H1 (cell line): ENCODE measurements around the gene FAM53B. TPM values are rescaled to one million over a fixed set of nuclear protein-coding genes. Genes with fewer than 3 reads are reported as not detected.
A peak's percentile ranks its signal among the peaks of the same experiment; 100 is the strongest.

Experiments
- CTCF ChIA-PET: fragments of 300-600 bp; sonication (Branson Sonifier 250); formaldehyde crosslinking; loops from one replicate; lab custom pipeline; 2021; ENCODE audit not compliant: partially characterized antibody; lab: Charles Lee
- POLR2A ChIA-PET: fragments of 300-600 bp; sonication (Branson Sonifier 250); formaldehyde crosslinking; loops from one replicate; lab custom pipeline; 2021; ENCODE audit warnings: inconsistent platforms; ENCODE audit not compliant: partially characterized antibody; lab: Charles Lee
- DNase-seq, 2 experiments: peaks; one replicate each; pipeline versions ENCODE4 v3.0.0 to v3.0.0-alpha.2; 2010 to 2022; ENCODE audit warnings: low spot score in 2 of 2, low read depth in 1 of 2, mixed read lengths in 1 of 2
- FAIRE-seq: peaks from 2 replicates; lab custom pipeline; 2011; peaks lifted over from hg19 to GRCh38; lab: Jason Lieb, UNC
- H2AFZ ChIP-seq: 2 replicates; pipeline ENCODE4 v1.8.1; 2012; ENCODE audit warnings: low read length, inconsistent platforms
- H2AK5ac ChIP-seq: 2 replicates; pipeline ENCODE4 v1.6.1; 2013; ENCODE audit warnings: low read depth, low read length
- H2BK120ac ChIP-seq: replicated peaks from 2 replicates; pipeline ENCODE3; 2013; ENCODE audit warnings: low read depth, low read length, inconsistent platforms
- H2BK12ac ChIP-seq: 2 replicates; pipeline ENCODE4 v1.6.1; 2013; ENCODE audit warnings: low read depth, low read length
- H2BK15ac ChIP-seq: 2 replicates; pipeline ENCODE4 v1.6.1; 2013; ENCODE audit warnings: low read length
- H2BK20ac ChIP-seq: 2 replicates; pipeline ENCODE4 v1.6.1; 2013; ENCODE audit warnings: low read length
- H2BK5ac ChIP-seq: 2 replicates; pipeline ENCODE4 v1.6.1; 2013; ENCODE audit warnings: low read depth, low read length
- H3K14ac ChIP-seq: 2 replicates; pipeline ENCODE4 v1.6.1; 2013; ENCODE audit warnings: inconsistent platforms; ENCODE audit not compliant: insufficient read length
- H3K18ac ChIP-seq: 2 replicates; pipeline ENCODE4 v1.6.1; 2013; ENCODE audit warnings: low read length; ENCODE audit errors: extremely low read depth
- H3K23ac ChIP-seq: 2 replicates; pipeline ENCODE4 v1.6.1; 2013; ENCODE audit warnings: inconsistent platforms; ENCODE audit not compliant: insufficient read length
- H3K23me2 ChIP-seq: 2 replicates; pipeline ENCODE4 v1.6.1; 2013; ENCODE audit warnings: low read depth, low read length
- H3K27ac ChIP-seq: 2 replicates; pipeline ENCODE4 v1.6.1; 2011; ENCODE audit warnings: low read depth, low read length, inconsistent platforms
- H3K27me3 ChIP-seq, 4 experiments: replicated peaks in 1 of 4; 1 replicate in 1 of 4; 2 replicates in 3 of 4; pipeline versions ENCODE4 v1.6.1 to v1.8.1; 2011 to 2013; ENCODE audit warnings: low read length in 3 of 4, mild to moderate bottlenecking in 3 of 4, inconsistent platforms in 2 of 4, mixed read lengths in 2 of 4, moderate library complexity in 1 of 4; ENCODE audit not compliant: control insufficient read depth in 3 of 4, insufficient read depth in 3 of 4; ENCODE audit errors: extremely low read depth in 1 of 4
- H3K36me3 ChIP-seq, 4 experiments: 2 replicates each; pipeline versions ENCODE4 v1.6.1 to v1.8.1; 2011 to 2013; ENCODE audit warnings: mild to moderate bottlenecking in 4 of 4, low read length in 3 of 4, moderate library complexity in 2 of 4, control low read depth in 1 of 4, inconsistent platforms in 1 of 4; ENCODE audit not compliant: insufficient read depth in 4 of 4, control insufficient read depth in 2 of 4
- H3K4ac ChIP-seq: replicated peaks from 2 replicates; pipeline ENCODE3; 2013; ENCODE audit warnings: low read length, low read depth, mixed read lengths, inconsistent platforms; ENCODE audit not compliant: insufficient read length
- H3K4me1 ChIP-seq, 4 experiments: replicated peaks in 1 of 4; 1 replicate in 1 of 4; 2 replicates in 3 of 4; pipeline versions ENCODE4 v1.6.1 to v1.8.1; 2011 to 2013; ENCODE audit warnings: low read length in 3 of 4, inconsistent platforms in 2 of 4, mixed read lengths in 1 of 4; ENCODE audit not compliant: insufficient read depth in 4 of 4, control insufficient read depth in 3 of 4
- H3K4me2 ChIP-seq, 2 experiments: 2 replicates each; pipeline versions ENCODE4 v1.6.1 to v1.8.1; 2011 to 2013; ENCODE audit warnings: low read depth in 2 of 2, low read length in 2 of 2, control low read depth in 1 of 2, inconsistent platforms in 1 of 2, mild to moderate bottlenecking in 1 of 2; ENCODE audit not compliant: insufficient read depth in 1 of 2
- H3K4me3 ChIP-seq, 4 experiments: fragments of 200-600, 300-600 bp in 1 of 4; sonication (generic), shearing (Covaris generic), sonication (Bioruptor Twin) in 1 of 4; 2 replicates each; pipeline versions ENCODE4 v1.5.1 to v1.8.1; 2011 to 2016; ENCODE audit warnings: low read length in 4 of 4, low read depth in 3 of 4, control low read depth in 2 of 4, inconsistent platforms in 2 of 4, mild to moderate bottlenecking in 2 of 4, mixed read lengths in 1 of 4, moderate library complexity in 1 of 4; ENCODE audit not compliant: insufficient read depth in 2 of 4; ENCODE audit errors: extremely low read depth in 1 of 4
- H3K56ac ChIP-seq: replicated peaks from 2 replicates; pipeline ENCODE3; 2013; ENCODE audit warnings: low read depth, mild to moderate bottlenecking, mixed read lengths, low read length, inconsistent platforms; ENCODE audit not compliant: insufficient read length
- H3K79me1 ChIP-seq: 2 replicates; pipeline ENCODE4 v1.6.1; 2013; ENCODE audit warnings: low read depth, low read length, control low read depth
- H3K79me2 ChIP-seq, 2 experiments: 2 replicates each; pipeline versions ENCODE4 v1.6.1 to v1.8.1; 2012 to 2013; ENCODE audit warnings: low read length in 2 of 2, mild to moderate bottlenecking in 2 of 2, inconsistent platforms in 1 of 2; ENCODE audit not compliant: insufficient read depth in 2 of 2, control insufficient read depth in 1 of 2
- H3K9ac ChIP-seq, 4 experiments: replicated peaks in 1 of 4; 1 replicate in 1 of 4; 2 replicates in 3 of 4; pipeline versions ENCODE4 v1.6.1 to v1.8.1; 2011 to 2013; ENCODE audit warnings: low read depth in 3 of 4, low read length in 3 of 4, control low read depth in 2 of 4, mild to moderate bottlenecking in 2 of 4, moderate library complexity in 2 of 4, inconsistent platforms in 1 of 4; ENCODE audit errors: extremely low read depth in 1 of 4
- H3K9me3 ChIP-seq, 2 experiments: 2 replicates each; pipeline versions ENCODE4 v1.6.1 to v1.8.1; 2012 to 2013; ENCODE audit warnings: mild to moderate bottlenecking in 2 of 2, moderate library complexity in 2 of 2, control low read depth in 1 of 2, inconsistent platforms in 1 of 2, low read depth in 1 of 2, low read length in 1 of 2, mixed read lengths in 1 of 2; ENCODE audit not compliant: insufficient read depth in 2 of 2
- H4K20me1 ChIP-seq, 2 experiments: replicated peaks in 1 of 2; 2 replicates each; pipeline versions ENCODE3 to v1.8.1; 2011 to 2013; ENCODE audit warnings: inconsistent platforms in 2 of 2, low read length in 2 of 2, mild to moderate bottlenecking in 1 of 2; ENCODE audit not compliant: insufficient read depth in 2 of 2, control insufficient read depth in 1 of 2
- H4K5ac ChIP-seq: 2 replicates; pipeline ENCODE4 v1.6.1; 2013; ENCODE audit warnings: low read length, low read depth, mixed read lengths, inconsistent platforms; ENCODE audit not compliant: insufficient read length
- H4K8ac ChIP-seq: 2 replicates; pipeline ENCODE4 v1.8.0; 2013; ENCODE audit warnings: mild to moderate bottlenecking, moderate library complexity, low read length, inconsistent platforms; ENCODE audit not compliant: insufficient read depth; ENCODE audit errors: extremely low read depth
- H4K91ac ChIP-seq: replicated peaks from 2 replicates; pipeline ENCODE3; 2013; ENCODE audit warnings: low read length, mixed read lengths, inconsistent platforms; ENCODE audit not compliant: insufficient read length
- ATF3 ChIP-seq: IDR thresholded peaks from 2 replicates; pipeline ENCODE4 v1.6.1; 2011; ENCODE audit warnings: low read depth, mild to moderate bottlenecking, low read length; ENCODE audit not compliant: insufficient read depth
- CTCF ChIP-seq, 3 experiments: IDR thresholded peaks; 1 replicate in 2 of 3; 2 replicates in 1 of 3; pipeline versions ENCODE4 v1.5.1 to v1.6.1; 2011; ENCODE audit warnings: low read length in 3 of 3, mild to moderate bottlenecking in 3 of 3, inconsistent platforms in 2 of 3, low read depth in 1 of 3, moderate library complexity in 1 of 3; ENCODE audit not compliant: insufficient read depth in 1 of 3; ENCODE audit errors: control extremely low read depth in 1 of 3
- whole genome bisulfite sequencing, 2 experiments: shearing (Covaris generic) in 1 of 2; methylation state at CpG; one replicate each; pipeline versions ENCODE4 v1.1.6 to v1.1.7; 2013 to 2015; ENCODE audit warnings: low lambda C conversion rate in 2 of 2, mixed read lengths in 2 of 2, inconsistent platforms in 1 of 2, low coverage in 1 of 2, missing lambda C conversion rate in 1 of 2; ENCODE audit not compliant: insufficient replicate concordance in 2 of 2, insufficient coverage in 1 of 2, insufficient read length in 1 of 2; ENCODE audit errors: extremely low coverage in 1 of 2, missing lambda C conversion rate in 1 of 2; 5-methylcytosine and 5-hydroxymethylcytosine counted together
- polyA plus RNA-seq, 7 experiments: library from polyadenylated mRNA; depleted of rRNA in 3 of 7; stranded (reverse) in 5 of 7; unstranded in 2 of 7; fragments of >200 nt in 5 of 7; fragments of 200-250 nt in 2 of 7; gene quantifications; 1 replicate in 5 of 7; 2 replicates in 1 of 7; 4 replicates in 1 of 7; pipeline versions ENCODE4 v1.2.1 to v1.2.3, GENCODE V29; 2011 to 2013; ENCODE audit warnings: missing spikeins in 2 of 7, mixed read lengths in 2 of 7
- total RNA-seq: library from RNA; stranded (reverse); fragmentation: NEBNext Ultra II Directional; extraction: Animal tissue kit (Norgen Biotek cat#: 25700); gene quantifications from 2 replicates; pipeline ENCODE4 v1.2.1, GENCODE V29; 2021

The FAM53B gene
- total and polyA plus RNA-seq, 2 of the 8 experiments (the other 6 are each of a cell fraction or from before 2014, with no cell fraction given), result 5.3 to 14.4 TPM

GRCh38 chr10:124724279-124725027 is 19.7 kb downstream of the FAM53B start:
- Histone ChIP-seq H2BK5ac (no peak overlapping the region), H2BK12ac (no peak overlapping the region), H3K9me3 (no peaks in the 10 kb centered on the region), H3K56ac (no peak overlapping the region), H3K4ac (no peak overlapping the region), H4K20me1 (peaks cover 0 to 17% of the 10 kb centered on the region in 2 experiments), H2BK20ac (no peak overlapping the region), H3K27ac (no peak overlapping the region), H2BK120ac (no peak overlapping the region), H3K79me2 (no peaks in the 10 kb centered on the region), H2AFZ (no peak overlapping the region), H2AK5ac (no peak overlapping the region), H4K8ac (no peak overlapping the region), H3K4me1 (peaks cover 0 to 4% (median under 1%) of the 10 kb centered on the region in 4 experiments; a peak in 4 of 7 replicates), H3K23ac (no peak overlapping the region), H3K23me2 (no peaks in the 10 kb centered on the region), H3K4me3 (no peak overlapping the region), H3K18ac (no peak overlapping the region), H3K9ac (peak overlapping the region in 1 of 4 experiments; percentile 24; a peak in 2 of 7 replicates), H2BK15ac (no peak overlapping the region), H3K36me3 (no peaks in the 10 kb centered on the region), H3K79me1 (peaks cover 5% of the 10 kb centered on the region; the same call in 1 of the 2 replicates), H4K5ac (no peak overlapping the region), H3K27me3 (no peaks in the 10 kb centered on the region), H3K4me2 (no peak overlapping the region), H4K91ac (no peak overlapping the region), H3K14ac (no peak overlapping the region)
- ChIA-PET CTCF (interaction anchor here (0.8 to 10.3 kb wide), 8 partner anchors 9 to 146 kb away, joined by 3 to 86 read pairs (median 4); no protein-coding TSS in a partner anchor), POLR2A (no interaction called here)
- TF ChIP-seq ATF3 (no peak), CTCF (IDR thresholded peaks at IDR 0.05; ENCODE audit: control extremely low read depth in 1 of 3, insufficient read depth in 1 of 3, low read depth in 1 of 3, low read length in 3 of 3) (peak in 2 of 3 experiments; percentile 11 to 18; a peak in 2 of 4 replicates)
- WGBS, 2 experiments, result 84% methylated on average over 18 of the region's 20 CpGs; no CpG with 5 or more reads in 1 of the 2 experiments
- FAIRE-seq (no peak), DNase-seq (no peak)
